GOT3 (cell line): ENCODE data around the gene ZNF358.

Experiments used
- DNase-seq: peaks from one replicate; lab custom pipeline; 2025; ENCODE audit warnings: mixed read lengths; lab: John Stamatoyannopoulos, UW

ZNF358 gene

GRCh38 chr19:7559102-7559501 lies 43.2 kb downstream of the ZNF358 start:
- no peak for DNase-seq

GRCh38 chr19:7560255-7560654 lies 44.4 kb downstream of the ZNF358 start:
- DNase-seq = no peak

GRCh38 chr19:7561325-7561724 lies 45.4 kb downstream of the ZNF358 start:
- no peak for DNase-seq

- DNase-seq = no peak
Observed at GRCh38 chr19:7562646-7563393, 46.9 kb downstream of the ZNF358 start.

- no peak for DNase-seq
Observed at GRCh38 chr19:7564866-7565265, 49.0 kb downstream of the ZNF358 start.

- DNase-seq = no peak
Observed at GRCh38 chr19:7565332-7565731, 49.4 kb downstream of the ZNF358 start.
